NCI-H2029 treated with DMSO at 0.1 percent for 48 hours (cell line): ENCODE measurements around the gene BORCS8.
"Not testable (repeated sequence)": the region's sequence is repeated elsewhere in the genome, so short reads cannot be mapped to it uniquely, and the experiment has no call there.

Experiments used
- DNase-seq: peaks from one replicate; lab custom pipeline; 2025; lab: John Stamatoyannopoulos, UW

BORCS8 gene

DNA sequence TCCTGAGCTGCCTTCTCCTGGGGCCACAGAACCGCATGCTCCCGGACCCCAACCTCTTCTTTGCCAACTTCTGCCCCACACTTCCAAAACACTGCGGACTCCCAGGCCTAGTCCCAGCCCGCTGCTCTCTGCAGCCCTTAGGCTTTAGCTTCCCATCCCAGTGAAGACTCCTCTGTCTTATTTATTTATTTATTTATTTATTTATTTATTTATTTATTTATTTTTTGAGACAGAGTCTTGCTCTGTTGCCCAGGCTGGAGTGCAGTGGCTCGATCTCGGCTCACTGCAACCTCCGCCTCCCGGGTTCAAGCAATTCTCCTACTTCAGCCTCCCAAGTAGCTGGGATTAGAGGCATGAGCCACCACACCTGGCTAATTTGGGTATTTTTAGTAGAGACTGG, 43.4 kb downstream of the BORCS8 start:
- DNase-seq = not testable (repeated sequence)

DNA sequence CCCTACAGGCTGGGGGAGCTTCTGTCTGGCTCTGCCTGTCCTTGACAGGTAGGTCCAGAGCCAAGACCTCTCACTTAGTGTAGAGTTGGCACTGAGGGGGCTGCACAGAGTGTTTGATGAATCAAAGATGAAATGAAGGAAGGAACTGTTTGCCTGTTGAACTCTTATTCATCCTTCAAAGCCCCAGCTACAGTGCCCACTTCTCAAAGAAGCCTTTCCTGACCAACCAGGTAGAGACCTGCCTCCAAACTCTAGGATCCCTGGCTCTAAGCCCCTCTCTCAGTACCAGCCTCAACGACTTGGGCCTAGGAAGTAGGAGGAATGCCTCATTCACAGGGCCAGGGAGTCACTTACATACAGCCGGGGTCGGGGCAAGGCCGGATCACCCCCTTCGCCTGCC, 44.6 kb downstream of the BORCS8 start:
- no peak for DNase-seq

DNA sequence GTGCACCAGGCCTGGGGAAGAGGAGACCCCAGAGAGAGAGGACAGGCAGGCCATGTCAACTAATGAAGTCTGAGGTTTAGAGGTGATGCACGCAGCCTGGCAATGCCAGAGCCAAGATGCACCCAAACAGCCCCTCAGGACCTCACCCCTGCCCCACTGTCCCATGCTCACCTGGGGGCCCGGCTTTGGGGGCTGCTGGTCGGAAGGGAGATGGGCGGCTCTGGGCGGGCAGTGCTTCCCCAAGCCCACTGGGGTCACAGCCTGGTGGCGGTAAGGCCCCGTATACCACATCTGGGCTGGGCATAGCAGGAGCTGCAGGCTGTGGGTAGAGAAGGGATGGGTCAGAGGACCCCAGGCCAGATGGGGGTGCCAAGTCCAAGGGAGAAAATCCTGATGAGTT, 45.1 kb downstream of the BORCS8 start:
- DNase-seq = no peak

DNA sequence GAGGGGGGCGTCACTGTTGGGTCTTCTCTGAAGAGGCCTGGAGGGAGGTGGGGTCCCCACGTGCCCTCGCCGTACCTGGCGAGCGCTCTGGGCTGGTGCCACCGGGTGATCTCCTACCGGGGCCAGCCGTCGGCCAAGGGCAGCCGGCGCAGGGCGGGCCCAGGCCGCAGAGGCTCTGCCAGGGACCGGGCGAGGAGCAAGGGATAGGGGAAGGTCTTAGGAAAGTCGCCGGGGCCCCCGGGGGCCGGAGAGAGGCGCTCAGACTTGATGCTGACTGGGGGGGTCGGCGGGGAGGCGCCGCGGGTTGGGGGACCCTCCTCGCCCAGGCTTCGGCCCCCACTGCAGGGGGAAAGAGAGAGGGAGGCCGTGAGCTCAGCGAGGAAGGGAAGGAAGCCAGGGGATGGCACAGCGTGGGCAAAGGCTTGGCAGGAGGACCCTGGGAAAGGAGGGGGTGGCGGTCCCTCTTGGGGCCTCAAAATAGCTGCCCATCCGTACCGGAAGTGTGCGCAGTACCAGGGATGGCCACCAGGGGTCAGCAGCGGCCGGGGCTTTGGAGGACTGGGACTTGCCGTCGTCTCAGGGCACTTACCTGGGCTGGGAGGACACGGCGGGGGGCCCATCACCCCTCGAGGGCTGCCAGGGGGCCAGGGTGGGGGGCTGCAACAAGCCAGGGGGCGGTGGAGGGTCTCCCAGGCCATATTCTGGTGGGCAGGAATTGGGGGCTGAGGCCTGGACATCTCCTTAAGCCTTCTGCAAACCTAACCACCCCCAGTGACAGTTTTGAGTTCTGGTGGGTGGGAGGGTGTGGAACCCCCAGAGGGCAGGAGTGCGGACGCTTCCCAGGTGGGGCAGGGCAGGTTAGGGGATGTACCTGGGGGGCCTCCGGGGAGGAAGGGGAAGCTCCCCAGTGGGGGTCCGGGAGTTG, 46.0 kb downstream of the BORCS8 start:
- DNase-seq = peak; percentile 2

DNA sequence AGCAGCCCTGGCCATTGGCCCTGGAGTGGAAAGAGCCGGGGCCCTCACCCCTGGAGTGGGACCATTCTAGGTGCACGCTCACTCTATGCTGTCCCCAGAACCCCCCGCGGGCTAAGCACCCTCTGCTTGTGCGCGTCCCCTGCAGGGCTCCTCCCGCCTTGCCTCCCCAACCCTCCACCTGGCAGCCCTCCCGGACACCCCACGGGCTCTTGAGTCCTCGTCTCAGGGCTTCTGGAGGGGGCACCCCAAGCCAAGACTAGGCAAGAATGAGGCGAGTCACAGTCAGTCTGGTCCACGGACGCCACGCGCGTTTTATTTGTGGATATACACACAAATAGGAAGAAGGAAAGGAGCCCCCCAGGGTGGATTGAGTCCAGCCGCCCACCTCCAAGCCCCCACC, 46.7 kb downstream of the BORCS8 start:
- DNase-seq = no peak

DNA sequence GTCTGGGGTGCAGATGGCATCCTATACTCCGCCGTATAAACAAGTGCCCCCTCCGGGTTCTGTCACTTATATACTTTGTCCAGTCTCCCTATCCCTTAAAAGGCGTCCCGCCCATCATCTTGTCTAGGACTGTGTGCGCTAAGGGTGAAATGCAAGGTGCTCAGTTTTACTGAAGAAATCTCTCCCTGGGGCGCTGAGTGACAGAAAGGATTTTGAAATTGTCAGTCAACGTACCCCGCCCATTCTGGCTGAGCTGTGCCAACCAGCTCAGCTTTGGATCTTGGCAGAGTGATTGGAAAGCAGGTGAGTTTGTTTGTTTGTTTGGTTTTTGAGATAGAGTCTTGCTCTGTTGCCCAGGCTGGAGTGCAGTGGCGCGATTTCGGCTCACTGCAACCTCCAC, 49.6 kb downstream of the BORCS8 start:
- DNase-seq = no peak

DNA sequence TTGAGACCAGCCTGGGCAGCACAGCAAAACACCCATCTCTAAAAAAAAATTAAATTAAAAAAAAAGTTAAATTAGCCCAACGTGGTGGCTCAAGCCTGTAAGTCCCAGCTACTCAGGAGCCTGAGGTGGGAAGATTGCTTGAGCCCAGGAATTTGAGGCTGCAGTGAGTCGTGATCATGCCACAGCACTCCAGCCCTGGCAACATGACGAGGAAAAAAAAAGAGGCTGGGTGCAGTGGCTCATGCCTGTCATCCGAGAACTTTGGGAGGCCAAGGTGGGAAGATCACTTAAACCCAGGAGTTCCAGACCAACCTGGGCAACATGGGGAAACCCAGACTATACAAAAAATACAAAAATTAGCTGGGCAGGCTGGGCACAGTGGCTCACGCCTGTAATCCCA, 51.5 kb downstream of the BORCS8 start:
- DNase-seq = no peak

DNA sequence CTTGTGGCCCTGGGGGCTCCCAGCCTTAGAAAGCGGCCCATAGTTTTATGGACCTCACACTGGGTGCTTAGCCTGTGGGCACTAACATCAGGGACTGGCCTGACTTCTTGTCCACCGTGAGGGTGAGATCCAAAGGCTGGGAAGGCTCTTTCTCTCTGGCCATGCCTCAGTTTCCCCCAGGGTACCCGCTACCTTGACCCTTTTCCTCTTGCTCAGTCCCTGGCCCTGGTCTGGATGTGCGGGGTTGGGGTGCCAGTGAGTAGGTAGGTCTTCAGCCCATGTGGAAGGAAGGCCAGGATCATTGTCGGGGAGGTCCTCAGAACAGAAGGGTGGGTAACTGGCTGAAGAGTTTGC, 52.1 kb downstream of the BORCS8 start:
- no peak for DNase-seq

DNA sequence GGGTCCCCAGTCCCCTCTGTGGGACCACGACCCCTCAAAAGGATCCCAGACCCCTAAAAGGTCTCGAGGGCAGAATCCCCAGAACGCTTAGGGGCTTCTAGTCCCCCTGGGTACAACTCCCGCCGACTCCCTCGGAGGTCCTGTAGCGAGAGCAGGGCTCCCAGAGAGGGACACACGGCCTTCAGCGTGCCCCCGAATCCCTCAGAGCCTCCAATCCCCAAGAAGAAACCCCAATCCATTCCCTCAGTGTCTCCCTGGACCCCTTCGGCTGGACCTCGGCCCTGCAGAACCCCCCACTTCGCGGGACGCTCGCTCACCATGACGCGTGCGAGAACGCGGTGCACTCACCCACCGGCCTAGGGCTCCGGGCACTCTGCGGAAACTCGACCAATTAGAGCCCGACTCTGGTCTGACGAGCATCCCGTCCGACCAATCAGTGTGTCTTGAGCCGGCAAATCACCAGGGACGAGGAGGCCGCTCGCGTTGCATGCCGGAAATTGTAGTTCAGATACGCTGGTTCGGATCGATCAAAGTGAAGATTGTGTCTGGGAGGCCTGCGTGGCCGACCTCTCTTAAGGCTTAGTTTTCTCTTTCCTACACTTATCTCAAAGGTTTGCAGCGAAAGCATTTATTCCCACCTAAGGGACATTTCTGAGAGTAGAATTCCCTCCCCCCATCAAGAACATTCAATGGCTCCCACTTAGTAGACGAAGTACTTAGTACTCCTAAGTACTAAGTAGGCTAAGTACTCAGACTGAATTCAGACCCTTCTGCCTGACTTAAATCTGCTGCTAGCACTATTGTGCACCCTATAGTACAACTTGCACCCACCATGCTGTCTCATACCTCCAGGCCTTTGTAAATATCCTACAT, 53.6 kb downstream of the BORCS8 start, which contains the start of gene TMEM161A:
TMEM161A (minus strand) TSS at position 370 of the 873 bp plus-strand sequence; CDS start at position 320, 50 bp downstream.
- DNase-seq = peak; percentile 84

DNA sequence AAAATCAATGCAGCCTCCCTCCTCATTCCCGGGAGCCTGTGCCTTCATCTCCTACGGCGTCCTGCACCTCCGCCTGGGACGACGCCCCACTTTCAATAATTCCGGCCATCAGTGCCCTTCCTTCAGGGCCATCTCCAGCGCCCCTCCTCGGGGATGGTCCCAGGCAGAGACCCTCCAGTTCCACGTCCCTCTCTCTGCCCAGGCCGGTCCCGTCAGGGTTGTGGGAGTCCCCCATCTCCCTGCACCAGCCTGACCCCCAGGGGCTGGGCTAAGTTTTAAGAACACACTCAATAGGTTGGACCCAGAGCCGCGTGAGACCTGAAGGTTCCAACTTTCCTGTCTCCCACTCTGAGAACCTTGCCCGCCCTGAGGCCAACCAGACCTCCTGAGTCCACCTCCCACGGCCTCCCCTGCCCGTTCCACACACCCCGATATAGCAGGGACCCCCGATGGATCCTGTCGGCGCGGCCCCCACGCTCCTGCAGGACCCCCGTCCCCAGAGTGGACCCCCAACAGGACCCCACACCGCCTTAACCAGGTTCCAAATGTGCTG, 54.3 kb downstream of the BORCS8 start:
- no peak for DNase-seq

DNA sequence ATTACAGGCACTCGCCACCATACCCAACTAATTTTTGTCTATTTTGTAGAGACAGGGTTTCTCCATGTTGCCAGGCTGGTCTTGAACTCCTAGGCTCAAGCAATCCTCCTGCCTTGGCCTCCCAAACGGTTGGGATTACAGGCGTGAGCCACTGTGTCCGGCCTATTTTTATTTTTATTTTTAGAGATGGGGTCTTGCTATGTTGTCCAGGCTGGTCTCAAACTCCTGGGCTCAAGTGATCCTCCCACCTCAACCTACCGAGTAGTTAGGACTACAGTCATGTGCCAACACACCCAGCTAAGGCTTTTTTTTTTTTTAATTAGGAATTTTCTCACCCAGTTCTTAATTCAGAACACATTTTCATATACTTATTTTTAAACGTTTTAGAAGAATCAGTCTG, 56.2 kb downstream of the BORCS8 start:
- not testable (repeated sequence) for DNase-seq

DNA sequence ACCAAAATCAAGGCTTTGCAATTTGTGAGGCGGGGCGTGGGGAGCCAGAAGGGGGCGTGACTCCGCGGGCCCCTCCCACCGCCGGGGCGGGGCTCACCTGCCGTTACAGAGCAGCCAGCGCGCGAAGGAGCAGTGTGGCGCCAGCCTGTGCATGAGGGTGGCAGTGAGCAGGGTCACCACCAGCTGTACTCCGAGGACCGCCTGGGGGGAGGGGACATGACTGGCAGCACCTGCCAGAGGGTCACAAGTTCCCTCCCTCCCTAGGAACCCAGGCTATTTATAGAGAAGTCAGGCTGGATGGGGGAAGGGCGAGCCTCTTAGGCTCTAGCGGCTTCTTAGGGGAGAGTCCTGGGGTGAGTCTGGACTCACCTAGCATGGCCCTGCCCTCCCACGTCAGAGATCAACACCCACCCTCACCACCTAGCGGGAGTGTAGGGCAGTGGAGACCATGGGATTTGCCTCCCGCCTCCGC, 57.2 kb downstream of the BORCS8 start:
- DNase-seq = peak; percentile 88

DNA sequence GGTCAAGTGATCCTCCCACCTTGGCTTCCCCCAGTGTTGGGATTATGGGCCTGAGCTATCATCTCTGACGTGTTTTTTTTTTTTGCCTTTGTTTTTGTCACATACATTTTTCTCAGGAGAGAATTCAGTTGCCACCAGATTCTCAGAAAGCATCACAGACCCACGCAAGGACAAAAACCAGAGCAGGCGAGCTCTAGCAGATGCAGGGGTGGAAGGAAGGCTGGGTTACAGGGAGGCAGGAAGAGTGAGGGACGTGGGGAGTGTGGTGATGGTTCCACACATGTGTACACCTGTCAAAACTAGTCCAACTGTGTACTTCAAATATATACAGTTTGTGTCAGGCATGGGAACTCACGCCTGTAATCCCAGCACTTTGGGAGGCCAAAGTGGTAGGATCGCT, 58.0 kb downstream of the BORCS8 start:
- no peak for DNase-seq

DNA sequence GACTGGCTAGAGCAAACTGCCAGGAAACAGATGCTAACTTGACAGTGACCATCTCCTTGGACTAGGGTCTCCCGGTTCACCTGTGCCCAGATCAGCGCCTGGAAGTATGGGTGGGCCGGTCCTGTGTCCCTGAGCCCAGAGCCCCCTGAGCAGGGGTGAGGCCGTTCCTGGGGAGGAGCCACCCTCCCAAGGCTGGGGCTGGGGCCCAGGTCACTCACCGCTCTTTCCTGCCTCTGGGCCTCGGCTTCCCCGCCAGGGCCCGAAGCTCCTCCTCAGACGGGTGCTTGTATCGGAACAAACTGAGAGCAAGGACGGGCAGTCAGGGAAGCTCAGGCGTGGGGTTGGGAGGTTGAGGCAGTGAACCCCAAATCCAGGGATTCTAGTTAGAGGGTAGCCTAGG, 59.0 kb downstream of the BORCS8 start:
- DNase-seq = no peak

DNA sequence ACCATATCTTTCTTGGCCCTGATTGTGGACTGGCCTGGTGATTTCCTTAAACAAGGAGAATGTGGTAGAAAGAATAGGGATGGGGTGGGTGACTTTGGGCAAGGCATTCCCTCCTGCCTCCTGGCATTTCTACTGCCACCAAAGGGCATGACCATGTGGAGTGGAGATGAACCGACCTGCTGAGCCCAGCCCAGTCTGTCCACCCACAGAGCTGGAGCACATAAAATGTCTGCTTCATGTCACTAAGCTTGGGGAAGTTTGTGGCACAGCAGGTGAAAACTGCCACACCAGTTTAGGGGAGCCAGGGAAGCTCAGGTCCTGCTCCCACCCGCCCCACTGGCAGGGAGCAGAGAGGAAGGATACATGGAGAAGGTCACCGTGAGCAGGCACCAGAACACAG, 60.0 kb downstream of the BORCS8 start:
- no peak for DNase-seq
